Measurements from ENCODE around the gene TRPM5. TPM values are rescaled to one million over a fixed set of nuclear protein-coding genes. Genes with fewer than 3 reads are reported as not detected.

Gene TRPM5
- total and polyA plus RNA-seq, 2 of the 4 experiments (the other 2 are of a cell fraction) = not detected

GRCh38 chr11:2445746-2446551 is 1.6 kb upstream of the TRPM5 start:
- Histone ChIP-seq H3K36me3 (ENCODE audit: control insufficient read depth, insufficient read depth, low read length) (no peaks in the 10 kb centered on the region), H4K91ac (ENCODE audit: insufficient read depth, low read depth, low read length) (no peak overlapping the region), H4K8ac (ENCODE audit: low read depth in 2 of 2, low read length in 2 of 2) (no peak overlapping the region), H3K4me1 (ENCODE audit: control insufficient read depth, insufficient read depth, low read length) (no peaks in the 10 kb centered on the region), H3K79me1 (ENCODE audit: low read depth in 1 of 2, low read length in 2 of 2) (no peaks in the 10 kb centered on the region), H3K56ac (ENCODE audit: extremely low read depth, insufficient read depth, low read length) (no peak overlapping the region), H3K9me1 (ENCODE audit: insufficient read depth, low read length) (no peaks in the 10 kb centered on the region), H3K23ac (ENCODE audit: low read depth, low read length) (no peak overlapping the region), H3K9me3 (ENCODE audit: control insufficient read depth, insufficient read depth, low read length) (no peaks in the 10 kb centered on the region; the same call in 1 of the 2 replicates), H3K4me2 (ENCODE audit: low read depth, low read length) (no peak overlapping the region), H2AFZ (replicated peaks; ENCODE audit: low read length, poor library complexity) (no peak overlapping the region), H2BK15ac (ENCODE audit: low read depth, low read length) (no peak overlapping the region), H3K27ac (ENCODE audit: insufficient read depth, low read length) (no peak overlapping the region), H2AK5ac (ENCODE audit: low read depth, low read length) (no peak overlapping the region), H3K4ac (ENCODE audit: low read depth, low read length) (no peak overlapping the region), H3K9ac (ENCODE audit: low read depth, low read length) (no peak overlapping the region), H3K4me3 (ENCODE audit: insufficient read depth, low read depth, low read length) (no peak overlapping the region), H3K18ac (ENCODE audit: low read depth, low read length) (no peak overlapping the region), H2AK9ac (replicated peaks; ENCODE audit: low read depth, low read length, poor library complexity) (no peak overlapping the region), H4K20me1 (ENCODE audit: insufficient read depth, low read length) (no peaks in the 10 kb centered on the region), H3K14ac (replicated peaks; ENCODE audit: low read depth, low read length) (no peak overlapping the region), H3K27me3 (ENCODE audit: control insufficient read depth, insufficient read depth, low read length) (peaks cover 55% of the 10 kb centered on the region), H4K5ac (ENCODE audit: low read depth, low read length) (no peak overlapping the region), H2BK20ac (ENCODE audit: low read depth, low read length) (no peak overlapping the region), H2BK120ac (ENCODE audit: low read depth, low read length) (no peak overlapping the region), H2BK5ac (ENCODE audit: low read depth, low read length, poor library complexity, severe bottlenecking) (no peak overlapping the region)
- BruUV-seq (replicated peaks) = no TSS peak
- in situ Hi-C loops (cut with MboI; ENCODE audit: low sequenced_read_pairs) = no loop called here
- ChIA-PET CTCF (no interaction called here), POLR2A (ENCODE audit: unreplicated experiment) (no interaction called here)
- TF ChIP-seq MAFK (IDR thresholded peaks at IDR 0.05; ENCODE audit: low read depth, low read length) = no peak
- no peak for TF ChIP-seq POLR2A (IDR thresholded peaks at IDR 0.05; ENCODE audit: low read depth, low read length)
- no peak for TF ChIP-seq NFE2L2 (IDR thresholded peaks at IDR 0.05; ENCODE audit: low read depth, low read length)
- dilution Hi-C loops (cut with HindIII; ENCODE audit: low sequenced_read_pairs, unreplicated experiment) = no loop called here
- ATAC-seq (ENCODE audit: low read depth) = no peak
- 57% methylated on average over 11 of the region's 23 CpGs; no CpG with 5 or more reads in 1 of the 2 experiments for WGBS, 2 experiments (ENCODE audit: extremely low coverage in 2 of 2, insufficient read length in 1 of 2)
- intact Hi-C loops (cut with micrococcal nuclease) = no loop called here
- DNase-seq = no peak
